GM12801 (cell line): ENCODE data around the gene FARP1.

Experiments
- TF ChIP-seq, protein P1 (sequence below): IDR thresholded peaks from one replicate; pipeline ENCODE4 v1.5.1; 2011; ENCODE audit warnings: control low read depth; ENCODE audit not compliant: insufficient read length; ENCODE audit errors: extremely low read depth

The FARP1 gene

DNA sequence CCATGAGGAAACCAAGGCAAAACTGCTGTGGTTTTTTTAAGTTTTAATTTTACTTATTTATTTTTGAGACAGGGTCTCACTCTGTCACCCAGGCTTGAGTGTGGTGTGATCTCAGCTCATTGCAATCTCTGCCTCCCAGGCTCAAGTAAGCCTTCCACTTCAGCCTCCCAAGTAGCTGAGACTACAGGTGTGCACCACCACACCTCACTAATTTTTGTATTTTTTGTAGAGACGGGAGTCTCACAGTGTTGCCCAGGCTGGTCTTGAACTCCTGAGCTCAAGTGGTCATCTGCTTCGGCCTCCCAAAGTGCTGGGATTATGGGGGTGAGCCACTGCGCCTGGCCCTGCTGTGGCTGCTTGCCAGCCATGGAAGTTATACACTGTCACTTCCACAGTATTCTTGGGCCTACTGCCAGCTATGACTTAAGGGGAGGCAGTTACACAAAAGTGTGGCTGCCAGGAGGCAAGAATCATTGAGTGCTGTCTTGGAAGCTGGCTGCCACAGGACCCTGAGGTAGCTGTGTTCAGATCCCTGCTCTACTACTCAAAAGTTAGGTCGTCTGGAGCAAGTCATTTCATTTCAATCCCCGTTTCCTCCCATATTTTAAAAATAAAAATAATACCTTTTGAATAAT, 12.7 kb downstream of the FARP1 start:
- TF ChIP-seq, protein P1, sequence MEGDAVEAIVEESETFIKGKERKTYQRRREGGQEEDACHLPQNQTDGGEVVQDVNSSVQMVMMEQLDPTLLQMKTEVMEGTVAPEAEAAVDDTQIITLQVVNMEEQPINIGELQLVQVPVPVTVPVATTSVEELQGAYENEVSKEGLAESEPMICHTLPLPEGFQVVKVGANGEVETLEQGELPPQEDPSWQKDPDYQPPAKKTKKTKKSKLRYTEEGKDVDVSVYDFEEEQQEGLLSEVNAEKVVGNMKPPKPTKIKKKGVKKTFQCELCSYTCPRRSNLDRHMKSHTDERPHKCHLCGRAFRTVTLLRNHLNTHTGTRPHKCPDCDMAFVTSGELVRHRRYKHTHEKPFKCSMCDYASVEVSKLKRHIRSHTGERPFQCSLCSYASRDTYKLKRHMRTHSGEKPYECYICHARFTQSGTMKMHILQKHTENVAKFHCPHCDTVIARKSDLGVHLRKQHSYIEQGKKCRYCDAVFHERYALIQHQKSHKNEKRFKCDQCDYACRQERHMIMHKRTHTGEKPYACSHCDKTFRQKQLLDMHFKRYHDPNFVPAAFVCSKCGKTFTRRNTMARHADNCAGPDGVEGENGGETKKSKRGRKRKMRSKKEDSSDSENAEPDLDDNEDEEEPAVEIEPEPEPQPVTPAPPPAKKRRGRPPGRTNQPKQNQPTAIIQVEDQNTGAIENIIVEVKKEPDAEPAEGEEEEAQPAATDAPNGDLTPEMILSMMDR = no peak

DNA sequence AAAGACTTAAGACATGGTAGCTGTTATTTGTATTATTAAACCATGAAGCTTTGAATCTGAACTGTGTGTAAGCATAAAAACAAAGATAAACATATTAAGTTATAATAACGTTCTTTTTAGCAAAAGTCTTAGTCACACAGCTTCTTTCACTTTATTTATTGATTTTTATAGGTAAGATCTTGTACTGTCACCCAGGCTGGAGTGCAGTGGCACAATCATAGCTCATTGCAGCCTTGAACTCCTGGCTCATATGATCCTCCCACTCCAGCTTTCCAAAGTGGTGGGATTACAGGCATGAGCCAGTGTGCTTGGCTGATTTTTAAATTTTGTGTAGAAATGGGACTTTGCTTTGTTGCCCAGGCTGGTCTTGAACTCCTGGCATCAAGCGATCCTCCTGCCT, 13.4 kb downstream of the FARP1 start:
- TF ChIP-seq, protein P1 = no peak

DNA sequence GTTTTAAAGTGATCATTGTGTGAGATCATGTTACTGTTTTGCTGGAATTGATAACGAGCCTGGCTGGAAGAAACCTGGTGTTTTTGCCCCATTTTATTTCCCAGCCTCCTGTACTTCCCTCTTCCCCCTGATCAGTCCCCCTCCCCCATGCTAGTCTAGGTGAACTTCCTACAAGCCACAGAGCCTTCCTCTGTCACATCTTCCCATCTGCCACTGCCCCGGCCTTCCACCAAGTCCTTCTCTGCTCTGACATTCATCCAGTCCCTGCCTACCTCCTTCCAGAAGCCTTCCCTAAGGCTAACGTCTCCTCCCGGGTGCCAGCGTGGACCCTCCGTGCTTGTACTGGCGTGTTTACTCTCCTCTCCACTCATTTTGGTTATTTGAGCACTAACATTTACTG, 14.3 kb downstream of the FARP1 start:
- TF ChIP-seq, protein P1 = no peak

DNA sequence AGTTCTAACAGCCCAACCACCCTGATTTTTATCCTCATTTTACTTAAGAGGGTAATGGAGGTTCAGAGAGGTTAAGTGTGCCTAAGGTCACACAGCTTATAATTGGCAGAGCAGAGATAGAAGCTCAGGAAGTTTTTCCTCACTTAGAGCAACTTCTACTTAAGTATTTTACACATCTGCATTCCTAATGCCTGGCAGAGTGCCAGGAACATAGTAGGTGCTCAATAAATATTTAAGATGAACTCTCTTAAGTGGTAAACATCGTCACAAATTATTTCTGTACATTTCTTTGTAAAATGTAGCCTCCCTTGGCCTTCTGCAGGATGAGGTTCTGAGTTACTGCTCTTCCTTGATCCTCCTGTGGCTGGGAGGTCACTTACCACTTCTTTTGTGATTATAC, 14.7 kb downstream of the FARP1 start:
- TF ChIP-seq, protein P1 = no peak

DNA sequence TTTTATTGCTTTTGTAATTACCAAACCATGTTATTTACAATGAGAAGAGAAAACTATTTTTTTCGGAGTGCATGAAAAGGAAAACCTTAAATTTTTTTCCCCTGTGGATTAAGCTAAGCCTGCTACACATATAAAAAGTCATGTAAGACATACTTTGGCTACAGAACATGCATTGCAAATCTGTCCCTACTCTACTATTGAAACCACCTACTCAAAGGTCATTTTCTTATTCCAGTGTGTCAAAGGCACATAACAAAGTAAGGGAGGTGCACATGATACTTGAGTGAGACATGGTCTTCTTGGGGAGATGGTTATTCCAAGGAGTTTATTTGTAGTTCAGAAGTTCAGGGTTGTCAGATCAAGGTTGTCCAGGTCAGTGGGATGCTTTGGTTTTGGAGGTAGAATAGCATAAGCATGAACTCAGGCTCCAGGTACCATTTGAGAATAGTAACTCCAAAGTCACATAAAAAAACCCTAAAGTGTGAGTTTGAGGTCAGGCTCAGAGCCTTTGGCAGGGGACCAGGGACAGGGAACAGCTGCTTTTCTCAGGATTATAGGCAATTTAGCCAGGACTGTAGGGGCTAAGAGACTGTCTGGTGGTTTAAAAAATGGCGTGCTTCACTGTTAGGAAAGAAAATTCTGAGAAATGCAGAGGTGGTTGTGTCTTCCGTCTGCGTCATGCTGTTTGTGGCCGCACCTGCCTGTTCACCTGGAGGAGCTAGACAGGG, 15.4 kb downstream of the FARP1 start:
- TF ChIP-seq, protein P1 = no peak

DNA sequence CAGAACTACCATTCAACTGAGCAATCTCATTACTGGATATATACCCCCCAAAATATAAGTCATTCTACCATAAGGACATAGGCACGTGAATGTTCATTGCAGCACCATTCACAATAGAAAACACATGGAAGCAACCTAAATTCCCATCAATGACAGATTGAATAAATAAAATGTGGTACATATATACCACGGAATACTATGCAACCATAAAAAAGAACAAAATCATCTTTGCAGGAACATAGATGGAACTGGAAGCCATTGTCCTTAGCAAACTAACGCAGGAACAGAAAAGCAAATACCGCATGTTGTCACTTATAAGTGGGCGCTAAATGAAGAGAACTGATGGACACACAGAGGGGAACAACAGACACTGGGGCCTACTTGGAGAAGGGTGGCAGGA, 20.0 kb downstream of the FARP1 start:
- TF ChIP-seq, protein P1 = no peak

DNA sequence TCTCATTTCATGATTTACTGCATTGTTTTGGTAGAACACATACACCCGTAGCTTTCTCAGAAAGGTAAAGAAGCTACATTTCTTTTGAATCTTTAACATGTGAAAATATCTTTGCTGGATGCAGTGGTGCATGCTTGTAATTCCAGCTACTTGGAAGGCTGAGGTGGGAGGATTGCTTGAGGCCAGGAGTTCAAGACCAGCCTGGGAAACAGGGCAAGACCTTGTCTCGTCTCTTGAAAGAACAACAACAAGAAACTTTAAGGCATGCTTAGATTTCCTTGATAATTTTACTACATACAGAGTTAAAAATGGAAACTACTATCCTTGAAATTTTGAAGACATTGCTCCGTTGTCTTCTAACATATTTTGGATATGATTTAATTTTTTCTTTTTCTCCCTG, 26.4 kb downstream of the FARP1 start:
- TF ChIP-seq, protein P1 = no peak
